GM12872 (cell line): ENCODE measurements around the gene DDX42.

Experiments used
- TF ChIP-seq, protein P1 (sequence below): IDR thresholded peaks from 3 replicates; pipeline ENCODE4 v1.5.1; 2011; ENCODE audit warnings: low read depth, mild to moderate bottlenecking, low read length, moderate library complexity; ENCODE audit not compliant: insufficient read depth

Gene DDX42

GRCh38 chr17:63853260-63853659 lies 79.3 kb downstream of the DDX42 start:
- TF ChIP-seq, protein P1, sequence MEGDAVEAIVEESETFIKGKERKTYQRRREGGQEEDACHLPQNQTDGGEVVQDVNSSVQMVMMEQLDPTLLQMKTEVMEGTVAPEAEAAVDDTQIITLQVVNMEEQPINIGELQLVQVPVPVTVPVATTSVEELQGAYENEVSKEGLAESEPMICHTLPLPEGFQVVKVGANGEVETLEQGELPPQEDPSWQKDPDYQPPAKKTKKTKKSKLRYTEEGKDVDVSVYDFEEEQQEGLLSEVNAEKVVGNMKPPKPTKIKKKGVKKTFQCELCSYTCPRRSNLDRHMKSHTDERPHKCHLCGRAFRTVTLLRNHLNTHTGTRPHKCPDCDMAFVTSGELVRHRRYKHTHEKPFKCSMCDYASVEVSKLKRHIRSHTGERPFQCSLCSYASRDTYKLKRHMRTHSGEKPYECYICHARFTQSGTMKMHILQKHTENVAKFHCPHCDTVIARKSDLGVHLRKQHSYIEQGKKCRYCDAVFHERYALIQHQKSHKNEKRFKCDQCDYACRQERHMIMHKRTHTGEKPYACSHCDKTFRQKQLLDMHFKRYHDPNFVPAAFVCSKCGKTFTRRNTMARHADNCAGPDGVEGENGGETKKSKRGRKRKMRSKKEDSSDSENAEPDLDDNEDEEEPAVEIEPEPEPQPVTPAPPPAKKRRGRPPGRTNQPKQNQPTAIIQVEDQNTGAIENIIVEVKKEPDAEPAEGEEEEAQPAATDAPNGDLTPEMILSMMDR = no peak

DNA sequence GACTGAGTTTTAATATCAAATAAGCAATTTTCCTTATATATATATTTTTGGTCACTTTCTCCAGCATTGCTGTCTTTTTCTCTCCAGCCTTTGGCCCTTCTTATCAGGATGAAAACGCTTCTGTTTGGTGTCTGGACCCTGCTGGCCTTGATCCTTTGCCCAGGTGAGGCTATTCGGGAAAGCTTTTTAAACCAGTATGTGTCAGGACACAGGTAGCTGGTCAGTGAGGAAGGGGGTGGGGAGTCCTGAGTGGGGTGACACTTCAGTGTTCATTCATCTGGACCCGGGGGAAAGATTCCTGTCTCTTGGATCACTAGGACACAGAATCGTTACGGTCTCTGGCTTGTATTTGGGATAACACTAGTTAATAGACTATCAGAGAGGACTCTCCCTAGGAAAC lies 80.7 kb downstream of the DDX42 start:
- TF ChIP-seq, protein P1 = no peak

DNA sequence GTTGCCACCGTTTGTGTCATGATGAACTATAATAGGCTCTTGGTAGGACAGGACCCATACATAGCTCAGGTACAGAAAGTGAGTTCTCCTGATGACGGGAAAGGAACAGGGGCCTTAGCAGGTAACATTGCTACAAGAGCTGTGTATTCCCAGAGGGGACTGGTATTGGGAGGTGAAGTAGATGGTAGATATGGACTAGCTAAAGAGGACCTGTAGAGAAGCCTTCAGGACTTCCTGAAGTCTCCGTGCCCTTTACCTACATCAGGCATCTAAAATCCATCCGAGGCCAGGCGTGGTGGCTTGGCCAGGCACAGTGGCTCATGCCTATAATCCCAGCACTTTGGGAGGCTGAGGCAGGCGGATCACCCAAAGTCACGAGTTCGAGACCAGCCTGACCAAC lies 81.2 kb downstream of the DDX42 start:
- TF ChIP-seq, protein P1 = no peak

DNA sequence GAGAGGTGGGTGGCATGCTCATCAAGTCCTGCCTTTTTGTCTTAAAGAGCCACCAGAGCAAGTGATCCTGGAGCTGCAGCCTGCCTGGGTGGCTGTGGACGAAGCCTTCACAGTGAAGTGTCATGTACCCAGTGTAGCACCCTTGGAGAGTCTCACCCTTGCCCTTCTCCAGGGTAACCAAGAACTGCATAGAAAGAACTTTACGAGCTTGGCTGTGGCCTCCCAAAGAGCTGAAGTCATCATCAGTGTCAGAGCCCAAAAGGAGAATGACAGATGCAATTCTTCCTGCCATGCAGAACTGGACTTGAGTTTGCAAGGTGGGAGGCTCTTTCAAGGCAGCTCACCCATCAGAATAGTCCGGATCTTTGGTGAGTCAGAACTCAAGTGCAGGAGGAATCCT lies 85.3 kb downstream of the DDX42 start:
- TF ChIP-seq, protein P1 = no peak

DNA sequence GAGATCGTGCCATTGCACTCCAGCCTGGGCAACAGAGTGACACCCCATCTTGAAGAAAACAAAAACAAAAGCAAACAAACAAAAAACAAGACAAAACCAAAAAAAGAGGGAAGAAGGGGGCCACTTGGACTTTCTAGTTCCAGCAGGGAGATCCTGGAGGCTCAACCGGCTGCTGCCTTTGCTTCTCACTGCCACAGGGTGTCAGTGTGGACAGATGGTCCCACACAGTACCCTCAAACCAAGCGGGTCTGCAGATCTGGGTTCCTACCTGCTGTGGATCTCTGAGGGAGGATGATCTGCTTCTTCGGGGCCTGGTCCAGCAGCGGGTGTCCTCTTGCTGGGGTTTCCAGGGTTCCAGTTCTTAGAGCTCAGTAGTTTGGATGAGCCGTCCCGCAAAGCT lies 92.7 kb downstream of the DDX42 start:
- TF ChIP-seq, protein P1 = peak; percentile 43; the same call in 2 of the 3 replicates
